GM12878 (cell line): Measurements from ENCODE around the gene TIMP4. TPM values are rescaled to one million over a fixed set of nuclear protein-coding genes. Genes with fewer than 3 reads are reported as not detected.

Experiments used
- ATAC-seq: fragments of 200-7000 bp; cut with Tn5 transposase; 3 replicates; pipeline ENCODE4 v1.9.1; 2020; ENCODE audit warnings: mild to moderate bottlenecking, moderate library complexity
- BruUV-seq: library from RNA; stranded (reverse); fragments of 400-500 nt; replicated peaks from 2 replicates; lab custom pipeline; 2021; lab: Mats Ljungman, UMichigan
- CTCF ChIA-PET: fragments of 300-600 bp; sonication (Branson Sonifier 250); formaldehyde crosslinking; extraction: SDS; loops from one replicate; lab custom pipeline; 2021; ENCODE audit warnings: inconsistent platforms; lab: Yijun Ruan, JAX
- POLR2A ChIA-PET: fragments of 350-600 bp; formaldehyde crosslinking; extraction: SDS; loops from one replicate; lab custom pipeline; 2021; ENCODE audit warnings: inconsistent platforms; lab: Charles Lee
- RAD21 ChIA-PET: fragments of 300-600 bp; sonication (Branson Sonifier 250); formaldehyde crosslinking; loops from one replicate; lab custom pipeline; 2023; ENCODE audit warnings: antibody characterized with exemption; ENCODE audit not compliant: unreplicated experiment; lab: Charles Lee
- SMC1A ChIA-PET: fragments of 300-600 bp; sonication (Branson Sonifier 250); formaldehyde crosslinking; loops from one replicate; lab custom pipeline; 2023; ENCODE audit not compliant: unreplicated experiment, uncharacterized antibody; lab: Charles Lee
- DNase-seq: peaks from one replicate; pipeline ENCODE4 v3.0.0-alpha.2; 2011; ENCODE audit warnings: low read depth, low spot score
- FAIRE-seq: peaks from 3 replicates; lab custom pipeline; 2011; peaks lifted over from hg19 to GRCh38; lab: Jason Lieb, UNC
- H2AFZ ChIP-seq: 2 replicates; pipeline ENCODE4 v1.6.0; 2011; ENCODE audit warnings: low read depth, low read length, control low read depth; ENCODE audit not compliant: control insufficient read depth
- H3K27ac ChIP-seq: 2 replicates; pipeline ENCODE4 v1.5.1; 2011; ENCODE audit warnings: control low read depth; ENCODE audit not compliant: control insufficient read depth, insufficient read depth
- H3K27me3 ChIP-seq, 2 experiments: replicated peaks in 1 of 2; 2 replicates each; pipeline versions ENCODE4 v1.6.0 to v1.6.1; 2011; ENCODE audit warnings: low read length in 1 of 2; ENCODE audit not compliant: control insufficient read depth in 2 of 2, insufficient read depth in 2 of 2
- H3K36me3 ChIP-seq, 2 experiments: 2 replicates each; pipeline ENCODE4 v1.5.1; 2011; ENCODE audit warnings: low read length in 1 of 2; ENCODE audit not compliant: control insufficient read depth in 2 of 2, insufficient read depth in 2 of 2
- H3K4me1 ChIP-seq: 2 replicates; pipeline ENCODE4 v1.6.1; 2011; ENCODE audit warnings: mild to moderate bottlenecking, low read length, moderate library complexity, mixed read lengths; ENCODE audit not compliant: control insufficient read depth, insufficient read depth
- H3K4me2 ChIP-seq: 2 replicates; pipeline ENCODE4 v1.6.0; 2011; ENCODE audit warnings: control low read depth; ENCODE audit not compliant: control insufficient read depth, insufficient read depth
- H3K4me3 ChIP-seq: fragments of 200-600 bp; sonication (generic); 2 replicates; pipeline ENCODE4 v1.5.1; 2016
- H3K79me2 ChIP-seq: 2 replicates; pipeline ENCODE4 v1.6.0; 2011; ENCODE audit warnings: low read length; ENCODE audit not compliant: control insufficient read depth, insufficient read depth
- H3K9ac ChIP-seq: 2 replicates; pipeline ENCODE4 v1.8.0; 2011; ENCODE audit warnings: low read length, control low read depth, mixed read lengths; ENCODE audit not compliant: control insufficient read depth, insufficient read depth
- H3K9me3 ChIP-seq: replicated peaks from 3 replicates; pipeline ENCODE4 v1.5.1; 2011; ENCODE audit warnings: mild to moderate bottlenecking, low read length; ENCODE audit not compliant: control insufficient read depth, insufficient read depth
- H4K20me1 ChIP-seq: 2 replicates; pipeline ENCODE4 v1.6.0; 2011; ENCODE audit not compliant: control insufficient read depth, insufficient read depth
- BCL11A ChIP-seq: IDR thresholded peaks from 2 replicates; pipeline ENCODE4 v1.6.1; 2011; ENCODE audit warnings: low read depth, low read length
- CBX5 ChIP-seq: sonication (generic); IDR thresholded peaks from 2 replicates; pipeline ENCODE4 v1.6.1; 2016; ENCODE audit warnings: low read depth, moderate library complexity, mild to moderate bottlenecking, inconsistent platforms
- CHD2 ChIP-seq: IDR thresholded peaks from 2 replicates; pipeline ENCODE4 v1.6.1; 2011; ENCODE audit warnings: low read depth, low read length, improper control_type of control experiment, borderline replicate concordance
- EGR1 ChIP-seq, 2 experiments: IDR thresholded peaks; 1 replicate in 1 of 2; 2 replicates in 1 of 2; pipeline ENCODE4 v1.6.1; 2011 to 2012; ENCODE audit warnings: low read depth in 2 of 2, low read length in 2 of 2, borderline replicate concordance in 1 of 2, mild to moderate bottlenecking in 1 of 2, moderate library complexity in 1 of 2
- IRF4 ChIP-seq: IDR thresholded peaks from 2 replicates; pipeline ENCODE4 v1.6.1; 2011; ENCODE audit warnings: low read depth, low read length
- MEF2B ChIP-seq: fragments of 450-650 bp; IDR thresholded peaks from 2 replicates; pipeline ENCODE4 v1.6.1; 2018; ENCODE audit warnings: mild to moderate bottlenecking, moderate library complexity; ENCODE audit not compliant: partially characterized antibody, poor library complexity, severe bottlenecking
- MXI1 ChIP-seq: fragments of 150-350 bp; IDR thresholded peaks from 2 replicates; pipeline ENCODE4 v1.6.1; 2011; ENCODE audit warnings: low read depth, mild to moderate bottlenecking, inconsistent platforms, low read length, improper control_type of control experiment
- MYC ChIP-seq: IDR thresholded peaks from 2 replicates; pipeline ENCODE4 v1.6.1; 2011; ENCODE audit warnings: mild to moderate bottlenecking, low read length, moderate library complexity, inconsistent platforms; ENCODE audit not compliant: insufficient read depth, insufficient replicate concordance, insufficient read length, severe bottlenecking
- RAD51 ChIP-seq: fragments of 450-650 bp; IDR thresholded peaks from 2 replicates; pipeline ENCODE4 v1.6.1; 2016; ENCODE audit warnings: moderate library complexity, mild to moderate bottlenecking, inconsistent platforms
- RCOR1 ChIP-seq: conservative IDR thresholded peaks from 2 replicates; pipeline ENCODE4 v1.6.1; 2012; ENCODE audit warnings: low read depth, low read length, improper control_type of control experiment
- RFX5 ChIP-seq: IDR thresholded peaks from 2 replicates; pipeline ENCODE4 v1.6.1; 2011; ENCODE audit warnings: low read depth, low read length, improper control_type of control experiment
- SMAD5 ChIP-seq: IDR thresholded peaks from 2 replicates; pipeline ENCODE4 v1.6.1; 2016; ENCODE audit warnings: antibody characterized with exemption, low read depth
- SPI1 ChIP-seq: IDR thresholded peaks from 2 replicates; pipeline ENCODE4 v1.6.1; 2011; ENCODE audit warnings: low read depth, mild to moderate bottlenecking, low read length, moderate library complexity, borderline replicate concordance; ENCODE audit not compliant: insufficient read depth
- TAF1 ChIP-seq: IDR thresholded peaks from 2 replicates; pipeline ENCODE4 v1.6.1; 2011; ENCODE audit warnings: mild to moderate bottlenecking, low read depth, low read length, borderline replicate concordance
- ZSCAN29 ChIP-seq: fragments of 450-650 bp; IDR thresholded peaks from 2 replicates; pipeline ENCODE4 v1.6.1; 2017; ENCODE audit warnings: mild to moderate bottlenecking, moderate library complexity
- WGBS: methylation state at CpG from one replicate; pipeline ENCODE4 v1.1.6; 2016; ENCODE audit warnings: low lambda C conversion rate; ENCODE audit not compliant: insufficient replicate concordance, insufficient coverage; ENCODE audit errors: missing lambda C conversion rate; 5-methylcytosine and 5-hydroxymethylcytosine counted together
- in situ Hi-C: fragments of 300-500 bp; cut with MboI; formaldehyde crosslinking; loops from 9 replicates; pipeline ENCODE4 v1.14.3; 2018; ENCODE audit warnings: mixed read lengths
- intact Hi-C: fragments of 100-400 bp; cut with micrococcal nuclease; formaldehyde crosslinking; loops from one replicate; pipeline ENCODE4 v1.14.2; 2022; ENCODE audit not compliant: unreplicated experiment
- polyA plus RNA-seq, 11 experiments: library from polyadenylated mRNA; depleted of rRNA in 4 of 11; unstranded in 6 of 11; stranded (reverse) in 5 of 11; fragments of >200 nt; fragmentation: Nextera tagmentation in 4 of 11; fragmentation: Illumina TruSeq in 1 of 11; extraction: Ambion mirVana in 4 of 11; extraction: Trizol in 1 of 11; gene quantifications; 1 replicate in 1 of 11; 2 replicates in 10 of 11; pipeline versions ENCODE4 v1.2.1 to v1.2.3, GENCODE V29; 2011 to 2016; ENCODE audit warnings: inconsistent platforms in 2 of 11, missing spikeins in 2 of 11, low read depth in 1 of 11
- total RNA-seq, 4 experiments: library from RNA; depleted of rRNA in 3 of 4; stranded (reverse); fragments of >200 nt in 3 of 4; fragmentation: Illumina TruSeq in 1 of 4; extraction: Trizol in 1 of 4; gene quantifications; 2 replicates each; pipeline versions ENCODE4 v1.2.1 to v1.2.3, GENCODE V29; 2013 to 2021
- TF ChIP-seq, protein P1 (sequence below): fragments of 450-650 bp; IDR thresholded peaks from 2 replicates; pipeline ENCODE4 v1.6.1; 2017; ENCODE audit warnings: borderline replicate concordance
- TF ChIP-seq, protein P2 (sequence below): IDR thresholded peaks from 2 replicates; pipeline ENCODE4 v1.6.1; 2011; ENCODE audit warnings: borderline replicate concordance, low read depth, mild to moderate bottlenecking, moderate library complexity, mixed read lengths, low read length; ENCODE audit not compliant: insufficient read depth; ENCODE audit errors: extremely low read length

Gene TIMP4
- total and polyA plus RNA-seq, 10 of the 15 experiments (the other 5 are each of a cell fraction or from before 2014, with no cell fraction given): 0.07 TPM; not detected in 9

- H3K4me2 ChIP-seq: no peak overlapping the region
- H3K4me1 ChIP-seq: no peaks in the 10 kb centered on the region
- no peak overlapping the region for H3K9ac ChIP-seq
- ChIA-PET CTCF (no interaction called here), SMC1A (interaction anchor here (1.1 kb wide), 1 partner anchor 31 kb away, joined by 3 read pairs; no protein-coding TSS in a partner anchor), POLR2A (interaction anchor here (0.6 kb wide), 1 partner anchor 743 kb away, joined by 4 read pairs; no protein-coding TSS in a partner anchor), RAD21 (no interaction called here)
- in situ Hi-C loops (no loop called here), intact Hi-C loops (no loop called here)
- FAIRE-seq (no peak), ATAC-seq (no peak), DNase-seq (no peak)
- peaks cover 0 to 6% of the 10 kb centered on the region in 2 experiments; a peak in 1 of 4 replicates for H3K27me3 ChIP-seq
- no peak overlapping the region for H2AFZ ChIP-seq
- no peak overlapping the region for H3K4me3 ChIP-seq
- TF ChIP-seq SPI1: no peak
- no peaks in the 10 kb centered on the region for H3K9me3 ChIP-seq
- BruUV-seq: no TSS peak
- no peaks in the 10 kb centered on the region for H3K36me3 ChIP-seq
- no peaks in the 10 kb centered on the region for H3K79me2 ChIP-seq
- no peak overlapping the region for H3K27ac ChIP-seq
- no peaks in the 10 kb centered on the region for H4K20me1 ChIP-seq
Measured at GRCh38 chr3:12117473-12117872, 41.2 kb downstream of the TIMP4 start.

GRCh38 chr3:12116870-12117269 lies 41.8 kb downstream of the TIMP4 start:
- H3K27me3 ChIP-seq: peaks cover 0 to 6% of the 10 kb centered on the region in 2 experiments; a peak in 1 of 4 replicates
- no peaks in the 10 kb centered on the region for H3K9me3 ChIP-seq
- RAD21 ChIA-PET: interaction anchor here (1.1 kb wide), 1 partner anchor 18 kb away, joined by 4 read pairs; no protein-coding TSS in a partner anchor
- no peaks in the 10 kb centered on the region for H4K20me1 ChIP-seq
- CTCF ChIA-PET: no interaction called here
- in situ Hi-C loops (no loop called here), intact Hi-C loops (no loop called here)
- POLR2A ChIA-PET: no interaction called here
- no TSS peak for BruUV-seq
- DNase-seq (no peak), ATAC-seq (no peak), FAIRE-seq (no peak)
- 2% methylated on average over 4 of the region's 4 CpGs for WGBS
- no peaks in the 10 kb centered on the region for H3K36me3 ChIP-seq
- no peak overlapping the region for H3K4me2 ChIP-seq
- no peaks in the 10 kb centered on the region for H3K4me1 ChIP-seq
- H3K4me3 ChIP-seq: no peak overlapping the region
- no peak overlapping the region for H3K27ac ChIP-seq
- H3K79me2 ChIP-seq: no peaks in the 10 kb centered on the region
- no peak overlapping the region for H3K9ac ChIP-seq
- H2AFZ ChIP-seq: no peak overlapping the region
- TF ChIP-seq BCL11A (no peak), RCOR1 (no peak), EGR1 (IDR thresholded peaks at IDR 0.05; ENCODE audit: borderline replicate concordance in 1 of 2, low read depth in 2 of 2, low read length in 2 of 2) (no peak), ZSCAN29 (no peak), RAD51 (no peak), MYC (no peak), RFX5 (no peak), MXI1 (no peak), SMAD5 (no peak), CHD2 (no peak), TAF1 (no peak), IRF4 (no peak), CBX5 (no peak), MEF2B (no peak)
- TF ChIP-seq, protein P1, sequence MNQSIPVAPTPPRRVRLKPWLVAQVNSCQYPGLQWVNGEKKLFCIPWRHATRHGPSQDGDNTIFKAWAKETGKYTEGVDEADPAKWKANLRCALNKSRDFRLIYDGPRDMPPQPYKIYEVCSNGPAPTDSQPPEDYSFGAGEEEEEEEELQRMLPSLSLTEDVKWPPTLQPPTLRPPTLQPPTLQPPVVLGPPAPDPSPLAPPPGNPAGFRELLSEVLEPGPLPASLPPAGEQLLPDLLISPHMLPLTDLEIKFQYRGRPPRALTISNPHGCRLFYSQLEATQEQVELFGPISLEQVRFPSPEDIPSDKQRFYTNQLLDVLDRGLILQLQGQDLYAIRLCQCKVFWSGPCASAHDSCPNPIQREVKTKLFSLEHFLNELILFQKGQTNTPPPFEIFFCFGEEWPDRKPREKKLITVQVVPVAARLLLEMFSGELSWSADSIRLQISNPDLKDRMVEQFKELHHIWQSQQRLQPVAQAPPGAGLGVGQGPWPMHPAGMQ: no peak
- TF ChIP-seq, protein P2, sequence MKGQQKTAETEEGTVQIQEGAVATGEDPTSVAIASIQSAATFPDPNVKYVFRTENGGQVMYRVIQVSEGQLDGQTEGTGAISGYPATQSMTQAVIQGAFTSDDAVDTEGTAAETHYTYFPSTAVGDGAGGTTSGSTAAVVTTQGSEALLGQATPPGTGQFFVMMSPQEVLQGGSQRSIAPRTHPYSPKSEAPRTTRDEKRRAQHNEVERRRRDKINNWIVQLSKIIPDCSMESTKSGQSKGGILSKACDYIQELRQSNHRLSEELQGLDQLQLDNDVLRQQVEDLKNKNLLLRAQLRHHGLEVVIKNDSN: no peak
- SMC1A ChIA-PET: interaction anchor here (1.1 kb wide), 1 partner anchor 30 kb away, joined by 3 read pairs; no protein-coding TSS in a partner anchor
